Mesendoderm (in vitro differentiated cells): ENCODE results near the gene NRBP1.
A peak's percentile ranks its signal among the peaks of the same experiment; 100 is the strongest.
"Not testable (repeated sequence)": the region's sequence is repeated elsewhere in the genome, so short reads cannot be mapped to it uniquely, and the experiment has no call there.

ENCODE experiments used
- DNase-seq: peaks from one replicate; pipeline ENCODE4 v3.0.0; 2013
- H2AK5ac ChIP-seq: 2 replicates; pipeline ENCODE4 v1.6.1; 2013; ENCODE audit warnings: low read length, inconsistent platforms
- H2BK120ac ChIP-seq: 2 replicates; pipeline ENCODE4 v1.6.1; 2013; ENCODE audit warnings: low read depth, mild to moderate bottlenecking, low read length, moderate library complexity, mixed read lengths
- H2BK15ac ChIP-seq: replicated peaks from 2 replicates; pipeline ENCODE4 v1.6.1; 2013; ENCODE audit warnings: low read depth, mild to moderate bottlenecking, moderate library complexity
- H2BK5ac ChIP-seq: 2 replicates; pipeline ENCODE4 v1.6.1; 2013; ENCODE audit warnings: low read length, inconsistent platforms
- H3K18ac ChIP-seq: 2 replicates; pipeline ENCODE4 v1.6.1; 2013; ENCODE audit warnings: mild to moderate bottlenecking, low read length, mixed read lengths
- H3K23ac ChIP-seq: one replicate; pipeline ENCODE4 v1.6.1; 2013; ENCODE audit warnings: low read length
- H3K27ac ChIP-seq: 2 replicates; pipeline ENCODE4 v1.5.1; 2013; ENCODE audit warnings: low read depth, mild to moderate bottlenecking, inconsistent platforms, low read length, moderate library complexity
- H3K27me3 ChIP-seq: 2 replicates; pipeline ENCODE4 v1.6.1; 2013; ENCODE audit warnings: low read length, control low read depth, mild to moderate bottlenecking, inconsistent platforms; ENCODE audit not compliant: insufficient read depth, poor library complexity
- H3K36me3 ChIP-seq: 2 replicates; pipeline ENCODE4 v1.6.1; 2013; ENCODE audit warnings: low read length, inconsistent platforms; ENCODE audit not compliant: control insufficient read depth, insufficient read depth
- H3K4ac ChIP-seq: one replicate; pipeline ENCODE4 v1.6.1; 2013; ENCODE audit warnings: low read depth, mild to moderate bottlenecking, low read length, moderate library complexity
- H3K4me1 ChIP-seq: 2 replicates; pipeline ENCODE4 v1.6.1; 2013; ENCODE audit warnings: low read depth, low read length, inconsistent platforms; ENCODE audit not compliant: control insufficient read depth
- H3K4me2 ChIP-seq: 2 replicates; pipeline ENCODE4 v1.6.1; 2013; ENCODE audit warnings: low read length
- H3K4me3 ChIP-seq: 2 replicates; pipeline ENCODE4 v1.5.1; 2013; ENCODE audit warnings: mild to moderate bottlenecking, low read length
- H3K56ac ChIP-seq: one replicate; pipeline ENCODE4 v1.6.1; 2013; ENCODE audit warnings: low read length
- H3K79me1 ChIP-seq: 2 replicates; pipeline ENCODE4 v1.6.1; 2013; ENCODE audit warnings: low read length, inconsistent platforms
- H3K79me2 ChIP-seq: 2 replicates; pipeline ENCODE4 v1.6.1; 2013; ENCODE audit warnings: mild to moderate bottlenecking, low read length; ENCODE audit not compliant: control insufficient read depth, insufficient read depth
- H3K9ac ChIP-seq: 2 replicates; pipeline ENCODE4 v1.6.1; 2013; ENCODE audit warnings: low read length, inconsistent platforms
- H4K5ac ChIP-seq: one replicate; pipeline ENCODE4 v1.6.1; 2013; ENCODE audit warnings: low read length
- H4K8ac ChIP-seq: one replicate; pipeline ENCODE4 v1.6.1; 2013; ENCODE audit warnings: low read depth, mild to moderate bottlenecking, control low read depth, low read length, moderate library complexity
- WGBS: extraction: QIAGEN DNeasy Blood & Tissue Kit; methylation state at CpG from one replicate; pipeline ENCODE4 v1.1.7; 2013; ENCODE audit warnings: low lambda C conversion rate, missing lambda C conversion rate; ENCODE audit not compliant: insufficient coverage; ENCODE audit errors: extremely low coverage; 5-methylcytosine and 5-hydroxymethylcytosine counted together

Gene NRBP1

GRCh38 chr2:27420996-27421395 lies 7.4 kb upstream of the NRBP1 start:
- Histone ChIP-seq H3K27me3 (no peaks in the 10 kb centered on the region), H3K36me3 (no peaks in the 10 kb centered on the region), H3K23ac (no peak overlapping the region), H4K5ac (no peak overlapping the region), H3K9ac (no peak overlapping the region), H3K4me2 (no peak overlapping the region), H3K79me1 (no peaks in the 10 kb centered on the region), H3K4me3 (no peak overlapping the region), H3K4ac (no peak overlapping the region), H3K56ac (no peak overlapping the region), H2BK15ac (no peak overlapping the region), H2AK5ac (no peak overlapping the region), H4K8ac (no peak overlapping the region), H2BK120ac (no peak overlapping the region), H3K18ac (no peak overlapping the region), H3K79me2 (no peaks in the 10 kb centered on the region), H2BK5ac (no peak overlapping the region), H3K27ac (no peak overlapping the region), H3K4me1 (no peaks in the 10 kb centered on the region)
- DNase-seq, result no peak

- no peak for DNase-seq
- Histone ChIP-seq H2BK5ac (no peak overlapping the region), H2BK15ac (no peak overlapping the region), H4K5ac (no peak overlapping the region), H2AK5ac (no peak overlapping the region), H3K4me3 (no peak overlapping the region), H4K8ac (no peak overlapping the region), H3K79me1 (no peaks in the 10 kb centered on the region), H3K4me2 (no peak overlapping the region), H3K56ac (no peak overlapping the region), H3K27ac (no peak overlapping the region), H3K36me3 (no peaks in the 10 kb centered on the region), H3K79me2 (no peaks in the 10 kb centered on the region), H3K18ac (no peak overlapping the region), H3K27me3 (no peaks in the 10 kb centered on the region), H3K4ac (no peak overlapping the region), H3K23ac (no peak overlapping the region), H3K4me1 (no peaks in the 10 kb centered on the region), H3K9ac (no peak overlapping the region), H2BK120ac (no peak overlapping the region)
- no CpG with 5 or more reads among the region's 4 CpGs for WGBS
Measured at GRCh38 chr2:27421660-27422250, 6.7 kb upstream of the NRBP1 start.

GRCh38 chr2:27422958-27423357 lies 5.5 kb upstream of the NRBP1 start:
- H3K79me1 ChIP-seq, result no peaks in the 10 kb centered on the region
- H3K36me3 ChIP-seq, result no peaks in the 10 kb centered on the region
- no peak overlapping the region for H3K18ac ChIP-seq
- no peak overlapping the region for H3K4me3 ChIP-seq
- no peaks in the 10 kb centered on the region for H3K79me2 ChIP-seq
- no peaks in the 10 kb centered on the region for H3K27me3 ChIP-seq
- H2AK5ac ChIP-seq, result no peak overlapping the region
- H3K27ac ChIP-seq, result no peak overlapping the region
- DNase-seq, result no peak
- H3K4ac ChIP-seq, result no peak overlapping the region
- no peak overlapping the region for H2BK15ac ChIP-seq
- no peak overlapping the region for H2BK120ac ChIP-seq
- no peak overlapping the region for H3K56ac ChIP-seq
- H3K4me1 ChIP-seq, result peaks cover 2% of the 10 kb centered on the region
- no peak overlapping the region for H3K23ac ChIP-seq
- H2BK5ac ChIP-seq, result no peak overlapping the region
- H3K9ac ChIP-seq, result no peak overlapping the region
- H3K4me2 ChIP-seq, result no peak overlapping the region
- no peak overlapping the region for H4K8ac ChIP-seq
- no CpG with 5 or more reads among the region's 3 CpGs for WGBS
- H4K5ac ChIP-seq, result no peak overlapping the region

- H2AK5ac ChIP-seq, H3K9ac ChIP-seq, H2BK15ac ChIP-seq, H3K4me3 ChIP-seq, H3K23ac ChIP-seq, H3K79me2 ChIP-seq, DNase-seq, H3K56ac ChIP-seq, H2BK120ac ChIP-seq, H3K27me3 ChIP-seq, H3K36me3 ChIP-seq, H3K4ac ChIP-seq, H3K79me1 ChIP-seq, H4K5ac ChIP-seq, H4K8ac ChIP-seq, H3K4me1 ChIP-seq, H3K27ac ChIP-seq, H3K18ac ChIP-seq, H2BK5ac ChIP-seq, H3K4me2 ChIP-seq: not testable (repeated sequence)
- WGBS, result no CpG with 5 or more reads among the region's 10 CpGs
Measured at GRCh38 chr2:27425039-27425438, 3.4 kb upstream of the NRBP1 start.

GRCh38 chr2:27427863-27428212 lies 593 bp upstream of the NRBP1 start:
- Histone ChIP-seq H3K36me3 (no peaks in the 10 kb centered on the region), H3K56ac (peak overlapping the region; percentile 92), H3K4me3 (peak overlapping the region; percentile 67), H3K4ac (no peak overlapping the region), H3K4me1 (peaks cover 2% of the 10 kb centered on the region), H2BK5ac (no peak overlapping the region), H4K8ac (no peak overlapping the region), H3K23ac (no peak overlapping the region), H4K5ac (no peak overlapping the region), H2AK5ac (no peak overlapping the region), H3K27me3 (no peaks in the 10 kb centered on the region), H3K4me2 (peak overlapping the region; percentile 74), H2BK120ac (no peak overlapping the region), H3K79me1 (peaks cover 2% of the 10 kb centered on the region), H2BK15ac (no peak overlapping the region), H3K79me2 (peaks cover 28% of the 10 kb centered on the region), H3K18ac (peak overlapping the region; percentile 85), H3K9ac (peak overlapping the region; percentile 88), H3K27ac (peak overlapping the region; percentile 99)
- 98% methylated on average over 3 of the region's 7 CpGs for WGBS
- no peak for DNase-seq

GRCh38 chr2:27428978-27429541 lies 629 bp downstream of the NRBP1 start:
- DNase-seq, result peak; percentile 92
- Histone ChIP-seq H3K79me2 (peaks cover 28% of the 10 kb centered on the region), H4K8ac (peak overlapping the region; percentile 91), H3K4me1 (peaks cover 2% of the 10 kb centered on the region), H2BK120ac (peak overlapping the region; percentile 66), H3K9ac (peak overlapping the region; percentile 91), H3K4me3 (peak overlapping the region; percentile 77), H3K56ac (peak overlapping the region; percentile 96), H2AK5ac (no peak overlapping the region), H3K36me3 (peaks cover under 1% of the 10 kb centered on the region), H3K18ac (peak overlapping the region; percentile 97), H2BK15ac (no peak overlapping the region), H2BK5ac (no peak overlapping the region), H3K79me1 (peaks cover 5% of the 10 kb centered on the region), H3K27ac (peak overlapping the region; percentile 98), H3K23ac (peak overlapping the region; percentile 29), H3K4ac (peak overlapping the region; percentile 89), H4K5ac (no peak overlapping the region), H3K4me2 (peak overlapping the region; percentile 82), H3K27me3 (no peaks in the 10 kb centered on the region)
- WGBS, result no CpG with 5 or more reads among the region's 51 CpGs
